GM12873 (cell line): ENCODE data around the gene PTPN5.

Experiments used
- TF ChIP-seq, protein P1 (sequence below): IDR thresholded peaks from 2 replicates; pipeline ENCODE4 v1.5.1; 2012; ENCODE audit warnings: low read depth, mild to moderate bottlenecking, moderate library complexity, low read length, control low read depth; ENCODE audit not compliant: insufficient read depth; ENCODE audit errors: missing control alignments

Gene PTPN5

DNA sequence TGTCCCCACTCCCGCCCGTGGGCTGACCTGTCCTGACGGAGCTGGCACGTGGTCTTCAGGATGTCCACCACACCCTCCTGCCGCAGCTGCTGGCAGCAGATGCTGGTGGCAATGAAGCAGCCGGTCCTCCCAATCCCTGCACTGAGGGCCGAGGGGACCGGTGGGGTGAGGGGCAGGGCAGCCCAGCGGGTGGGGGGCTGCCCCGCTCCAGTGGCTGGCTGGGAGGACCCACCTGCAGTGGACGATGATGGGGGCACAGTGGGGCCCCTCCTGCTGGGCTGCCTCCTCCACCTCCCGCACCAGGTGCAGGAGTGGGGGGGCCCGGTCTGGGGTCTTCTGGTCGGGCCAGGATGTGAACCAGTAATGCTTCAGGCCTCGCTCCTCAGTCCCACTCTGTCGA lies 62.2 kb downstream of the PTPN5 start:
- TF ChIP-seq, protein P1, sequence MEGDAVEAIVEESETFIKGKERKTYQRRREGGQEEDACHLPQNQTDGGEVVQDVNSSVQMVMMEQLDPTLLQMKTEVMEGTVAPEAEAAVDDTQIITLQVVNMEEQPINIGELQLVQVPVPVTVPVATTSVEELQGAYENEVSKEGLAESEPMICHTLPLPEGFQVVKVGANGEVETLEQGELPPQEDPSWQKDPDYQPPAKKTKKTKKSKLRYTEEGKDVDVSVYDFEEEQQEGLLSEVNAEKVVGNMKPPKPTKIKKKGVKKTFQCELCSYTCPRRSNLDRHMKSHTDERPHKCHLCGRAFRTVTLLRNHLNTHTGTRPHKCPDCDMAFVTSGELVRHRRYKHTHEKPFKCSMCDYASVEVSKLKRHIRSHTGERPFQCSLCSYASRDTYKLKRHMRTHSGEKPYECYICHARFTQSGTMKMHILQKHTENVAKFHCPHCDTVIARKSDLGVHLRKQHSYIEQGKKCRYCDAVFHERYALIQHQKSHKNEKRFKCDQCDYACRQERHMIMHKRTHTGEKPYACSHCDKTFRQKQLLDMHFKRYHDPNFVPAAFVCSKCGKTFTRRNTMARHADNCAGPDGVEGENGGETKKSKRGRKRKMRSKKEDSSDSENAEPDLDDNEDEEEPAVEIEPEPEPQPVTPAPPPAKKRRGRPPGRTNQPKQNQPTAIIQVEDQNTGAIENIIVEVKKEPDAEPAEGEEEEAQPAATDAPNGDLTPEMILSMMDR, result no peak

DNA sequence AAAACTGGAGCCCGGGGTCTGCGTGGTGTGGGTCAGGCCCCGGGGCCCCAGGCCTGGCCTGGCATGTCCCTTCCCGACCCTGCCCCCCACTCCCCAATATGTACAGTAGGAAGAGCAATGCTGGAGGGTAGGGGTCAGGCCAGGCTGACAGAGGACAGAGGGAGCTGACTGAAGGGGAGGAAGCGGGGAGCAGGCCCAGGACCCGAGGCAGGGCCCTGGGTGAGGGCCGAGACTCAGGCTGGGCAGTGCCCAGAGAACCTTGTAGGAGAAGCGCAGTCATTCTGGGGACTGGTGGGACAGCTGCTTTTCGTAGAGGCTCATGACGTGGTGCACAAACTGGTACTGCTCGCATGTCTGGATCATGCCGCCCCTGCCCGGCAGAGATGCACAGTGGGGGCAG lies 62.9 kb downstream of the PTPN5 start:
- TF ChIP-seq, protein P1, result no peak

DNA sequence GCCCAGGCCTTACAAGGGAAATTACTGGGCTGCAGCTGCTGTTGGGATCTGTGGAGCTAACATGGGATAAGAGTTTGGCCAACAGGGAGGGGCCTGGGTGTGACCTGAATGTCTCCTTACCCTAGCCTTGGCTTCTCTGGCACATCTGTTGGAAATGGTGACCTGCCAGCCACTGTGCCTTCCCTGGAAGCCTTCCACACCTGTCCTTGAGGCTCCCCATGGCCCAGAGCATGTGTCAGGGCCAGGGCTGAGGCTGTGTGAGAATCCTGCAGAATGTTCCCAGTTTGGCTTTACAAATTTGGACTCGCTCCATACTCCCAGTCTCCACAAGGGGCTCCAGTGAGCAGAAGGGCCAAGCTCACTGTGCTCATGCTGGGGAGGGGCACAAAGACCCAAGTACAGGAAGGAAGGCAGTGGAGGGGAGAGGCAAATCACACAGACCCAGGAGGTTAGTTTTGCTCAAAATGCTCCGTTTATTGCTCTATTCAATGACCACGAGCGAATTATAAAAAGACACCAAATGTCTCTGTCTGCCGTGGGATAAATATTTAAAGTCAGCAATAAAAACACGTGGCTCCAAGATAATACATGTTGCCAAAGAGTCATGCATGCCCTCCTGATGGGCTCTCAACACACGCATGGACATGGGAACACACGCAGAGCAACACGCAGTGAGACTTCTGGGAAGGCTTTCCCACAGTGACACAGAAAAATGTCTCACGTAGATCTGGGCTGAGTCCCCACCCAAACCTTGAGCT lies 63.9 kb downstream of the PTPN5 start:
- TF ChIP-seq, protein P1, result peak; percentile 96

DNA sequence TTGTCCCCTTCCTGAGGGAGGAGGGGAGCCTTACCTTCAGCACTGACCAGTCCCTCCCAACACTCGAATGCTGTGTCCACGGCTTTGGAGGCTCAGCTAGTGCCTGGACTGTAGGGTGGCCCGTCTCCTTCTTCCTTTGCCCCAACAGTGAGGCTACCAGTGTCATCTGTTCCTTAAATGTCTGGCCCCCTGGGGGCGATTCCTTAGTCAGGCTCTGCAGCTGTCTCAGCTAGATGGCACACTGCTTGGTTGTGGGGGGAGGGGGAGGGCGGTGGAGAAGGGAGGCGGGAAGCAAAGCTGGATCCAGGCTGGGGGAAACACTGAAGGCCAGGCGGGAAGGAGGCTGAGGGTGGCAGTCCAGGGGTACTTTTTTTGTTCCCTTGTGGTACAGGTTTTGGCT lies 65.6 kb downstream of the PTPN5 start, which contains the start of gene IGSF22:
Gene IGSF22 (minus strand): TSS at position 149 of the 400 bp plus-strand sequence. CDS start 1,952 bp downstream, outside the sequence.
- TF ChIP-seq, protein P1, result no peak

DNA sequence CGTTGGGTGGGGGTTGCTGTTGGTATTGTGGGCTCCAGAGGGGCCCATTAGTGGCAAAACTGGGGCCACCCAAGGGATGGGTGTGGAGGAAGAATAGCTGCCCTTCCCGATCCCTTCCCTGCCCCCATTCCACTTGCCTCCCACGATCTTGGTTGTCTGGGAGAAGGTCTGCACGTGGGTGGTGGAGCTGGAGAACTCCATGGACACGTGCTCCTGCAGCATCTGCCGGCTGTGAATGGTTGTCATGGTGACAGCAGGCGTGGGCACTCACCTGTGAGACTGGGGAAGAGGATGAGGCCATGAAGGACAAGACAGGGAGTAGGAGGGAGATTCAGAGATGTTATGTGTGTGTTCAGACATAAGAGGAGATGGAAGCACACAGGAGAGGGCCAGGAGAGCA lies 67.6 kb downstream of the PTPN5 start:
- TF ChIP-seq, protein P1, result no peak

DNA sequence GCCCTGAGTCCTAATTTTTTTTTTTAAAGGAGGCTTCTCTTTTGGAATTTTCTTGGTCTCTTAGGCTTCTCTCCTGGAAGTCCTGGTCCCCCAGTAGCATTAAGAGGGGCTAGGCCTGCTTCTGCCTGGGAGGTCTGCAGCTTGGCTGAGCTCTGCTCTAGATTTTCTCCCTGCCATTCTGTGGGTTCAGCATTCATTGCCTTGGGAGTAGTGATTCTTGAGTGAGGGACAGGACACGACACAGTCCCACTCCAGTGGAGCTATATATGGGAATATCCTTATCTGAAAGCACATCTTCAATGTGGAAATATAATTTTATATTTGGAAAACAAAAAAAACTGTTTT lies 69.3 kb downstream of the PTPN5 start:
- TF ChIP-seq, protein P1, result no peak

DNA sequence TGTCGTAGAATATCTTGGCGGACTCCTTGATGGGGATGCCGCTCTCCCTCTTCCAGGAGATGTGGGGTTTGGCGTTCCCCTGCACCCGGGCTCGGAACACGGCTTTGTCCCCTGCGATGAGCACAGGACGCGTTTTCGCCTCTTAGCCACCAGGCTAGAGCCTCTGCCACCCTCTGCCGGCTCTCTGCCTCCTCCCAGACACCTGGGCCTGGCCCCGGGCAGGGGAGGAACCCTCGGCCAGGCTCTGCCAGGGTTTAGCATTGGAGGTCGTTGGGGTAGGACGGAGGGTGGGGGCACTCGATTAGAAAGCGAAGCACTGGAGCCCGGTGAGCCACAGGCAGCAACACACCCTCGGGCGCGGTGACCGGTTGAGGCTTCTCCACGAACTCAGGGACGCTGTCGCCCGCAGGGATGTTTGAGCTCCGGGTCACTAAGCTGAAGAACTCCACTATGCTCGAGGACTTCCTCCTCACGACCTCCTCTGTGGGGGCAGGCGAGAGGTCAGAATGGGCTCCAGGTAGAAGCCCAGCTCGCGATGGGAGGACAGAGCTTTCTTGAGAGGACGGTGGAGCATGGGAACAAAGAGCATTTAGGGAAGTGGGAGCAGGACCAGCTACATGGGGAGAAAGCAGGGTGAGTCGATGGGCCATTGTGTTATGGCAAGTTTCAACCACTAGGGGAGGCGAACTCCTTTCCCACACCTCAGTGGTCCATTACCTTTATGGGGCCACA lies 69.9 kb downstream of the PTPN5 start:
- TF ChIP-seq, protein P1, result peak; percentile 96
